ENCODE measurements around the gene ARHGAP12.

GRCh38 chr10:31776159-31776558 lies 152.5 kb downstream of the ARHGAP12 start:
- no peak for TF ChIP-seq CTCF (IDR thresholded peaks at IDR 0.05 in 8 of 11, conservative IDR thresholded peaks at IDR 0.05 in 3 of 11)
- no peak for TF ChIP-seq POLR2A (IDR thresholded peaks at IDR 0.05)
- TF ChIP-seq POLR2AphosphoS5 (IDR thresholded peaks at IDR 0.05) = no peak

Data from spleen (tissue), 7 donors.